Common myeloid progenitor, CD34-positive (primary cell): Measurements from ENCODE around the gene RBM10.

ENCODE experiments used
- CTCF ChIA-PET: fragments of 350-600 bp; sonication (Branson Sonifier 250); formaldehyde crosslinking; loops from one replicate; lab custom pipeline; 2021; ENCODE audit warnings: antibody characterized with exemption; lab: Charles Lee
- POLR2A ChIA-PET: fragments of 350-600 bp; sonication (Branson Sonifier 250); formaldehyde crosslinking; loops from one replicate; lab custom pipeline; 2021; ENCODE audit warnings: antibody characterized with exemption; lab: Charles Lee
- DNase-seq, 3 donors: peaks; one replicate each; pipeline versions ENCODE4 v3.0.0 to v3.0.0-alpha.2; 2013
- H3K27ac ChIP-seq, 2 experiments: 1 replicate in 1 of 2; 2 replicates in 1 of 2; pipeline ENCODE4 v1.7.0; 2013; ENCODE audit warnings: inconsistent platforms in 2 of 2, low read length in 2 of 2, mild to moderate bottlenecking in 2 of 2, low read depth in 1 of 2, moderate library complexity in 1 of 2; ENCODE audit not compliant: severe bottlenecking in 2 of 2, insufficient read depth in 1 of 2, poor library complexity in 1 of 2
- H3K27me3 ChIP-seq, 5 experiments: replicated peaks in 2 of 5; 1 replicate in 3 of 5; 2 replicates in 2 of 5; pipeline versions ENCODE4 v1.6.1 to v1.7.0; 2013; ENCODE audit warnings: low read length in 4 of 5, mild to moderate bottlenecking in 2 of 5, moderate library complexity in 2 of 5, inconsistent platforms in 1 of 5; ENCODE audit not compliant: insufficient read depth in 5 of 5, control insufficient read depth in 4 of 5
- H3K36me3 ChIP-seq, 4 experiments: 1 replicate in 2 of 4; 2 replicates in 2 of 4; pipeline versions ENCODE4 v1.6.1 to v1.7.0; 2013; ENCODE audit warnings: low read length in 3 of 4, control low read depth in 1 of 4, mild to moderate bottlenecking in 1 of 4; ENCODE audit not compliant: control insufficient read depth in 4 of 4, insufficient read depth in 4 of 4
- H3K4me1 ChIP-seq, 4 experiments: 1 replicate in 3 of 4; 2 replicates in 1 of 4; pipeline versions ENCODE4 v1.6.1 to v1.7.1; 2013; ENCODE audit warnings: low read length in 3 of 4, mild to moderate bottlenecking in 3 of 4, control low read depth in 1 of 4, inconsistent platforms in 1 of 4, moderate library complexity in 1 of 4; ENCODE audit not compliant: control insufficient read depth in 4 of 4, insufficient read depth in 4 of 4; ENCODE audit errors: control extremely low read depth in 1 of 4
- H3K4me3 ChIP-seq, 7 experiments: 1 replicate in 4 of 7; 2 replicates in 3 of 7; pipeline versions ENCODE4 v1.5.1 to v1.7.0; 2013; ENCODE audit warnings: mild to moderate bottlenecking in 7 of 7, low read length in 6 of 7, moderate library complexity in 6 of 7, inconsistent platforms in 2 of 7, low read depth in 2 of 7, control low read depth in 1 of 7; ENCODE audit not compliant: insufficient read depth in 4 of 7, control insufficient read depth in 1 of 7; ENCODE audit errors: extremely low read depth in 1 of 7
- H3K9me3 ChIP-seq, 5 experiments: 1 replicate in 4 of 5; 2 replicates in 1 of 5; pipeline versions ENCODE4 v1.6.1 to v1.7.1; 2013; ENCODE audit warnings: low read length in 4 of 5, mild to moderate bottlenecking in 2 of 5, inconsistent platforms in 1 of 5, low read depth in 1 of 5, moderate library complexity in 1 of 5; ENCODE audit not compliant: control insufficient read depth in 4 of 5, insufficient read depth in 2 of 5; ENCODE audit errors: control extremely low read depth in 1 of 5
- WGBS: methylation state at CpG from one replicate; pipeline ENCODE4 v1.1.5; 2013; ENCODE audit not compliant: insufficient coverage; 5-methylcytosine and 5-hydroxymethylcytosine counted together

Gene RBM10

DNA sequence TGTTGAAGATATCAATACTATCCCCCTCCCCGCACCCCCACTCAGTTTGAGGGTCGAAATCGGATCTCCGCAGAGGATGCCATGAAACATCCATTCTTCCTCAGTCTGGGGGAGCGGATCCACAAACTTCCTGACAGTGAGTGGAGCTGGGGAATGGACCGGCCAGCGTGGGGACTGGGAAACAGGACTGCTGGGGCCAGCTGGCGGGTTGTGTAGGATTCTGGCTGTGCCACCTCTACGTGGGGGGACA, 82.2 kb downstream of the RBM10 start:
- POLR2A ChIA-PET, result no interaction called here
- H3K27me3 ChIP-seq, result peaks cover 0 to 22% (median 0%) of the 10 kb centered on the region in 5 experiments
- peaks cover 7 to 63% (median 48%) of the 10 kb centered on the region in 4 experiments for H3K36me3 ChIP-seq
- H3K27ac ChIP-seq, result no peak overlapping the region
- peaks cover 0 to 2% (median under 1%) of the 10 kb centered on the region in 4 experiments for H3K4me1 ChIP-seq
- H3K9me3 ChIP-seq, result no peaks in the 10 kb centered on the region
- H3K4me3 ChIP-seq, result no peak overlapping the region
- no CpG with 5 or more reads among the region's 9 CpGs for WGBS
- DNase-seq, result no peak
- CTCF ChIA-PET, result interaction anchor here (0.9 kb wide), 1 partner anchor 157 kb away, joined by 3 read pairs; no protein-coding TSS in a partner anchor

DNA sequence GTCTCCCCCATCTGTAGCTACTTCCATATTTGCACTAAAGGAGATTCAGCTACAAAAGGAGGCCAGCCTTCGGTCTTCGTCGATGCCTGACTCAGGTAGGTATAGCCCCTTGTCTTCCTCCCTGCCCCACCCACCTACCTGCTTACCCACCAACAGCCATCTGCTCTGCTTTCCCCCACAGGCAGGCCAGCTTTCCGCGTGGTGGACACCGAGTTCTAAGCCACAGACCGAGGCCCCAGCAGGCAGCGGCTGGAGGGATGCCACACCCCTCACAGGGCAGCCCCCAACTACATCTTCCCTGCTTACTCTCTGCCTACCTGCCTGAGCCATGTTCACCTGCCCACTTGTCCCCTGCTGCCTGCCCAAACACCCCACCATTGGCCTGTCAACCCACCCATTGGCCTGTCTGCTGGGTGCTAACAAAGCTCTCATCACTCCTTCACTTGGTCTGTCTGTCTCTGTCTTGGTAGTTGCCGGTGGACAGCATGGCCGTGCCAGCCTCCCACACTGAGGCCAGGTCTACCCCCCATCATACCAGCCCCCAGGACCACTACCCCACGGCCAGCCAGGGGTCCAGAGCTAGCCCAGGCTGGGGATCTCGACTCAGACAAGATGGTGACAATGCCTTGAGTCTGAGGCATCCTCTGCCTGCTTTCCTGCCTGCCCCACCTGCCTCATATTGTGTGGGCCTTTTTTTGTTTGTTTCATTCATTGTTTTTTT, 83.7 kb downstream of the RBM10 start:
- 98% methylated on average over 9 of the region's 12 CpGs for WGBS
- ChIA-PET POLR2A (no interaction called here), CTCF (no interaction called here)
- H3K36me3 ChIP-seq, result peaks cover 4 to 54% (median 41%) of the 10 kb centered on the region in 4 experiments
- no peak overlapping the region for H3K27ac ChIP-seq
- H3K4me1 ChIP-seq, result peaks cover 0 to 7% (median 4%) of the 10 kb centered on the region in 4 experiments
- no peak for DNase-seq
- peaks cover 0 to 35% (median 0%) of the 10 kb centered on the region in 5 experiments for H3K27me3 ChIP-seq
- no peak overlapping the region for H3K4me3 ChIP-seq
- H3K9me3 ChIP-seq, result peaks cover 0 to 3% (median 0%) of the 10 kb centered on the region in 5 experiments

DNA sequence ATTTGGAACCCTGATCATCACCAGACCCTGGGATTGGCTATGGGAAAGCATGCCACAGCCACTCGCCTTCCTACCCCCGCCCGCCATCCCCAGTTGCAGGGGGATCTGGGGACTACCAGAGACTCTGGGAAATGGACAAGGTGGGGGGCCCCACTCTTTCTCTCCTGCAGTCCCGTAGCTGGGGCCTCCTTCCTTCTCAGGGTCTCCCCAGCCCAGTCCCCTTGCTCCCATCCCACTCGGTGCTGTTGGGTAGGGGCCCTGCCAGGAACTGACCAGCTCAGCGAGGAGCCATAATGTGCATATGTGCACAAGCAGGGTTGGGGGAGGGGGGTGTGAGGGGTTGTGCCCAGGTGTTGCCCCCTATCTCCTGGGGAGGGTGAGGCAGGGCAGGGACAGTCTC, 84.4 kb downstream of the RBM10 start:
- Histone ChIP-seq H3K4me3 (no peak overlapping the region), H3K27me3 (peaks cover 0 to 37% (median 0%) of the 10 kb centered on the region in 5 experiments), H3K36me3 (peaks cover 2 to 46% (median 34%) of the 10 kb centered on the region in 4 experiments), H3K4me1 (peaks cover 0 to 9% (median 4%) of the 10 kb centered on the region in 4 experiments), H3K27ac (no peak overlapping the region), H3K9me3 (peaks cover 0 to 3% (median 0%) of the 10 kb centered on the region in 5 experiments)
- DNase-seq, result no peak
- WGBS, result 100% methylated on average over 1 of the region's 6 CpGs
- ChIA-PET CTCF (no interaction called here), POLR2A (no interaction called here)

DNA sequence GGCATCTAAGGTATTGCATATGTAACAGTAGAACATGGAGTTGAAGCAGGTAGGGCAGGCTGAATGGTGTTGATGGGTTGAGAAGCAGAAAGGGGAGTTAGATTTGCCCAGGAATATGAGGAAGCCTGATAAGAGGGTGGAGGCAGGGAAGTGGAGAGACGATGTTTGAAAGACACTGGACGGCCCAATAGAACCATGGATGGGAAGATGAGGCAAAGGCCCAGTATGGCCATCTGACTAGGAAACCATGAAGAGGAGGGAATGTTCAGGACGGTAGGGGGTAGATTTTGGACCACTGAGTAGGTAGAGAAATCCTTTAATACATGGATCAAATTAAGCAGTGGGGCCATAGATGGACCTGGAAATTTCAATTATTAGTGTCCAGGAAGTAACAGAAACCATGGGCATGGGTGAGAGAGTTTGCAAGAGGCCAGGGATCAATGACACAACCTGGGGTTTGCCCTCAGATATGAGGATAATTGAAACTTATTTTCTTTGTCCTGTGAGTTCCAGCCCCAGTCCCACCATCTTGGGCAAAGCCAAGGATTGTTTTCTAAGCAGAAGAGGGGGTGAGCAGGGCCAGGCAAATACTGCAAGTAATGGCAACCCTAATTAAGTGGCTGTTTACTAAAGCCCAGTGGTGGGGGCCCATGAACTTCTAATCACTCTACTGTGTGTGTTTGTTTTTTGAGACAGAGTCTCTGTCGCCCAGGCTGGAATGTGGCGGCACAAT, 85.3 kb downstream of the RBM10 start:
- 95% methylated on average over 5 of the region's 5 CpGs for WGBS
- DNase-seq, result no peak
- peaks cover 2 to 38% (median 26%) of the 10 kb centered on the region in 4 experiments for H3K36me3 ChIP-seq
- H3K27ac ChIP-seq, result no peak overlapping the region
- CTCF ChIA-PET, result no interaction called here
- peaks cover 0 to 36% (median 0%) of the 10 kb centered on the region in 5 experiments for H3K27me3 ChIP-seq
- POLR2A ChIA-PET, result no interaction called here
- no peak overlapping the region for H3K4me3 ChIP-seq
- H3K9me3 ChIP-seq, result peaks cover 0 to 3% (median 0%) of the 10 kb centered on the region in 5 experiments
- peaks cover 3 to 13% (median 4%) of the 10 kb centered on the region in 4 experiments for H3K4me1 ChIP-seq

DNA sequence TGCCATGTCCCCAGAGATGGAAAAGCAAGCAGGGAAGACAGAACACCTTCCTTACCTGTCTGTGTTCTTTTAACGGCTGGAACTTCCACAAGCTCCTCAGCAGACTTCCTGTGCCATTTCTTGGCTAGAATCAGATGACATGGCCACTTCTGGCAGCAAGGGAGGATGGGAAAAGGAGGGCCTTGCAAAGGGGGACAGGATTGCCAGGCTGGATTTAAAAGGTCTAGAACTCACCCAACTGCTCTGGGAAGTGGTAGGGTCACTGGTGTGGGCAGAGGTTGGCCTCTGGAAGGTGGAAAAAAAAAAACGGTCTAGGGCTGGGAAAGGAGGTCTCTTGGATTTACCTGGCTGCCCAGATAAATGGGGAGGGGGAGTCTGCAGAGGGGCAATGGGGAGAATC, 86.1 kb downstream of the RBM10 start:
- Histone ChIP-seq H3K36me3 (peaks cover 2 to 29% (median 18%) of the 10 kb centered on the region in 4 experiments), H3K4me1 (peaks cover 3 to 13% (median 4%) of the 10 kb centered on the region in 4 experiments), H3K9me3 (peaks cover 0 to 3% (median 0%) of the 10 kb centered on the region in 5 experiments), H3K27ac (no peak overlapping the region), H3K27me3 (peaks cover 0 to 32% (median 0%) of the 10 kb centered on the region in 5 experiments), H3K4me3 (no peak overlapping the region)
- CTCF ChIA-PET, result no interaction called here
- DNase-seq, result no peak
- POLR2A ChIA-PET, result interaction anchor here (0.8 kb wide), 1 partner anchor 14 kb away, joined by 3 read pairs; no protein-coding TSS in a partner anchor
- WGBS, result 66% methylated on average over 2 of the region's 2 CpGs

DNA sequence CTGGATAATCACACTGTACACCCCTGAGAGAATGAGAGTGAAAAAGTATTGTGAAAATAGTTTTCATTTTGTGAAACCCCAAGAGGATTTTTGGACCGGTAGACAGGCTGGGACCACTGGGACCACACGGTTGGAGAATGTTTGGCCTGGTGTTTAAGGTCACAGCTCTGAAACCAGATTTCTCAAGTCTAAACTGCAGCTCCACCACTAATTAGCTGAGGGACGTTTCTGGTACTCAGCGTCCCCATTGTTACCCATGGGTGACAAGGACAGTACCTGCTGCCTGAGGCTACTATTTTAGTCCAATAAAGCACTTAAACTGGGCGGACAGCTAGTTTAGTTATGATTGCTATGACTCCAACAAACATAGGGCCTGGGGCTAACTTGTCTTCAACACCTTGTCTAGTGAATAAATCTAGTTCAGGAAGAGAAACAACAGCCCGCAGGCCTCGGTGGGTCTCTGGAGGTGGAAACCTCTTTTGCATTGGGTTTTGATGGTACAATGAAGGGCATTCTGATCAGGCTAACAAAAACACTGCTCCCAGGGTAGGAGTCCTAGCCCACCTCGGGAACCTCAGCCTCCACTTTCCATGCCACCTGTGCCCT, 87.3 kb downstream of the RBM10 start:
- Histone ChIP-seq H3K36me3 (peaks cover 2 to 18% (median 10%) of the 10 kb centered on the region in 4 experiments), H3K9me3 (peaks cover 0 to 3% (median 0%) of the 10 kb centered on the region in 5 experiments), H3K4me3 (peak overlapping the region in 6 of 7 experiments; percentile 66 to 89 (median 78)), H3K27ac (peak overlapping the region; percentile 85 to 93), H3K27me3 (peaks cover 0 to 38% (median 0%) of the 10 kb centered on the region in 5 experiments), H3K4me1 (peaks cover 3 to 13% (median 4%) of the 10 kb centered on the region in 4 experiments)
- ChIA-PET CTCF (interaction anchor here (1.5 kb wide), 1 partner anchor 153 kb away, joined by 3 read pairs; no protein-coding TSS in a partner anchor), POLR2A (interaction anchor here (1.8 kb wide), 1 partner anchor 14 kb away, joined by 10 read pairs; the partner anchor contains the start of gene CDK16)
- no peak for DNase-seq
- WGBS, result 72% methylated on average over 6 of the region's 8 CpGs
